DOHH2 (cell line): ENCODE results near the gene ISLR2.
A peak's percentile ranks its signal among the peaks of the same experiment; 100 is the strongest.

ENCODE experiments used
- H3F3A ChIP-seq: fragments of 200-600 bp; sonication (generic), shearing (Covaris generic); 2 replicates; pipeline ENCODE4 v1.6.0; 2016; ENCODE audit warnings: antibody characterized with exemption, mild to moderate bottlenecking; ENCODE audit not compliant: control insufficient read depth, insufficient read depth
- H3K27ac ChIP-seq: fragments of 200-600 bp; sonication (generic); 2 replicates; pipeline ENCODE4 v1.5.1; 2014; ENCODE audit warnings: low read depth, mild to moderate bottlenecking, low read length, moderate library complexity
- H3K27me3 ChIP-seq: fragments of 200-600 bp; sonication (generic); 2 replicates; pipeline ENCODE4 v1.6.1; 2014; ENCODE audit warnings: mild to moderate bottlenecking, low read length, mixed read lengths; ENCODE audit not compliant: control insufficient read depth
- H3K36me3 ChIP-seq: fragments of 200-600 bp; sonication (generic); 2 replicates; pipeline ENCODE4 v1.6.1; 2014; ENCODE audit warnings: mild to moderate bottlenecking, low read length, moderate library complexity, mixed read lengths; ENCODE audit not compliant: control insufficient read depth
- H3K4me1 ChIP-seq: fragments of 200-600 bp; sonication (generic); 2 replicates; pipeline ENCODE4 v1.6.1; 2014; ENCODE audit warnings: mild to moderate bottlenecking, low read length, mixed read lengths; ENCODE audit not compliant: control insufficient read depth
- H3K4me2 ChIP-seq: fragments of 200-600 bp; sonication (generic); 2 replicates; pipeline ENCODE4 v1.6.0; 2014; ENCODE audit warnings: mild to moderate bottlenecking, low read length, moderate library complexity
- H3K4me3 ChIP-seq: fragments of 200-600 bp; sonication (generic); 2 replicates; pipeline ENCODE4 v1.5.1; 2014; ENCODE audit warnings: mild to moderate bottlenecking, low read length, mixed read lengths
- H3K79me2 ChIP-seq: fragments of 200-600 bp; sonication (generic); 2 replicates; pipeline ENCODE4 v1.6.1; 2014; ENCODE audit warnings: mild to moderate bottlenecking, low read length, mixed read lengths; ENCODE audit not compliant: control insufficient read depth
- H3K9me2 ChIP-seq: fragments of 200-600 bp; sonication (generic); replicated peaks from 2 replicates; pipeline ENCODE4 v1.6.1; 2014; ENCODE audit warnings: mild to moderate bottlenecking, low read length, mixed read lengths; ENCODE audit not compliant: control insufficient read depth
- H3K9me3 ChIP-seq: fragments of 200-600 bp; sonication (generic); 2 replicates; pipeline ENCODE4 v1.6.1; 2014; ENCODE audit warnings: antibody characterized with exemption, low read length, mixed read lengths; ENCODE audit not compliant: control insufficient read depth, insufficient read depth
- H4K20me1 ChIP-seq: fragments of 200-600 bp; sonication (generic); 2 replicates; pipeline ENCODE4 v1.6.0; 2014; ENCODE audit warnings: low read depth, mild to moderate bottlenecking, antibody characterized with exemption, low read length, moderate library complexity; ENCODE audit not compliant: control insufficient read depth, insufficient read depth
- CTCF ChIP-seq: fragments of 200-600 bp; sonication (generic); IDR thresholded peaks from one replicate; pipeline ENCODE4 v1.5.1; 2014; ENCODE audit warnings: antibody characterized with exemption, mild to moderate bottlenecking, low read depth, low read length; ENCODE audit not compliant: poor library complexity, severe bottlenecking
- EZH2phosphoT487 ChIP-seq: fragments of 200-600 bp; sonication (generic); IDR thresholded peaks from 2 replicates; pipeline ENCODE4 v1.6.1; 2017; ENCODE audit warnings: borderline replicate concordance, mild to moderate bottlenecking, antibody characterized with exemption, low read length, moderate library complexity, mixed read lengths

Gene ISLR2

GRCh38 chr15:74121039-74121438 lies 9.3 kb upstream of the ISLR2 start:
- peaks cover 27% of the 10 kb centered on the region for H3K4me1 ChIP-seq
- no peaks in the 10 kb centered on the region for H3K36me3 ChIP-seq
- no peaks in the 10 kb centered on the region for H4K20me1 ChIP-seq
- H3K4me3 ChIP-seq: no peak overlapping the region
- H3K9me2 ChIP-seq: no peaks in the 10 kb centered on the region
- H3K4me2 ChIP-seq: no peak overlapping the region
- no peak for TF ChIP-seq EZH2phosphoT487
- no peak for TF ChIP-seq CTCF
- no peaks in the 10 kb centered on the region for H3K79me2 ChIP-seq
- H3K9me3 ChIP-seq: no peaks in the 10 kb centered on the region
- H3F3A ChIP-seq: peaks cover 5% of the 10 kb centered on the region
- no peaks in the 10 kb centered on the region for H3K27me3 ChIP-seq
- H3K27ac ChIP-seq: no peak overlapping the region

- Histone ChIP-seq H3K4me2 (peak overlapping the region; percentile 60; the same call in 1 of the 2 replicates), H3K36me3 (no peaks in the 10 kb centered on the region)
These were observed 8.5 kb upstream of the ISLR2 start for GRCh38 chr15:74121858-74122257.

GRCh38 chr15:74122403-74123130 lies 7.8 kb upstream of the ISLR2 start:
- H3F3A ChIP-seq: peaks cover 5% of the 10 kb centered on the region
- no peak for TF ChIP-seq CTCF
- no peak for TF ChIP-seq EZH2phosphoT487
- peak overlapping the region; percentile 37 for H3K4me3 ChIP-seq
- peak overlapping the region; percentile 65 for H3K27ac ChIP-seq
- no peaks in the 10 kb centered on the region for H3K9me2 ChIP-seq
- peak overlapping the region; percentile 60 for H3K4me2 ChIP-seq
- H4K20me1 ChIP-seq: no peaks in the 10 kb centered on the region; the same call in 1 of the 2 replicates
- no peaks in the 10 kb centered on the region for H3K79me2 ChIP-seq
- no peaks in the 10 kb centered on the region for H3K9me3 ChIP-seq
- H3K27me3 ChIP-seq: no peaks in the 10 kb centered on the region
- no peaks in the 10 kb centered on the region for H3K36me3 ChIP-seq
- H3K4me1 ChIP-seq: peaks cover 27% of the 10 kb centered on the region

More at GRCh38 chr15:74121858-74122257, 8.5 kb upstream of the ISLR2 start:
- Histone ChIP-seq H3F3A (peaks cover 5% of the 10 kb centered on the region), H3K79me2 (no peaks in the 10 kb centered on the region), H3K27me3 (no peaks in the 10 kb centered on the region), H3K9me2 (no peaks in the 10 kb centered on the region), H3K27ac (no peak overlapping the region), H3K4me1 (peaks cover 27% of the 10 kb centered on the region), H3K9me3 (no peaks in the 10 kb centered on the region), H4K20me1 (no peaks in the 10 kb centered on the region; the same call in 1 of the 2 replicates), H3K4me3 (no peak overlapping the region)
- TF ChIP-seq CTCF: no peak
- TF ChIP-seq EZH2phosphoT487: no peak
